Activated CD4-positive, alpha-beta T cell treated with anti-CD3 and anti-CD28 coated beads, Interleukin-2, Interleukin-6, amounts not matched to agents 100 ng/mL and 50 ng/mL, durations not matched to agents 16 hours and 8 hours (primary cell): Measurements from ENCODE around the gene KIF26B.
A peak's percentile ranks its signal among the peaks of the same experiment; 100 is the strongest.

Experiments used
- DNase-seq: peaks from one replicate; pipeline ENCODE4 v3.0.0-alpha.2; 2020

Gene KIF26B

GRCh38 chr1:245606157-245606725 lies 451.5 kb downstream of the KIF26B start:
- DNase-seq: no peak

GRCh38 chr1:245608271-245608670 lies 453.5 kb downstream of the KIF26B start:
- no peak for DNase-seq

GRCh38 chr1:245609354-245610150 lies 454.8 kb downstream of the KIF26B start:
- no peak for DNase-seq

GRCh38 chr1:245611251-245611650 lies 456.5 kb downstream of the KIF26B start:
- no peak for DNase-seq

GRCh38 chr1:245614476-245614875 lies 459.7 kb downstream of the KIF26B start:
- DNase-seq: no peak

DNA sequence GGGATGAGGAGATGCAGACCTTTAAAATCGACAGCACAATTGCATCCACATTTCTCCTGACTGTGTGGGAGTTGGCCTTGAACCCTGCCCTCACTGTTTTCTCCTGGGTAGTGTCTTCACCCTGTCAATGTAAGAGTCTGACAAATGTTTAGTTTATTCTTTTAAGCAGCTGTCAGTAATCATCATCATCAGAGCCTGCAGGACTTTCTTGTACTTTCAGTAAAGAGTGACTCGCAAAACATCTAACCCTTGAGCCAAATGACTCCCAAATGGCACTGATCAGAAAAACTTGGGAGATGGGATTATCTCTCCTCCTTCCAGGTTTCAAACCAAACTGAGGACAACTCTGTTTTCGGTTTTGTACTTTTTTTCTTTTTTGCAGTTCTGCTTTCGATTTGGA lies 460.2 kb downstream of the KIF26B start:
- DNase-seq: no peak

DNA sequence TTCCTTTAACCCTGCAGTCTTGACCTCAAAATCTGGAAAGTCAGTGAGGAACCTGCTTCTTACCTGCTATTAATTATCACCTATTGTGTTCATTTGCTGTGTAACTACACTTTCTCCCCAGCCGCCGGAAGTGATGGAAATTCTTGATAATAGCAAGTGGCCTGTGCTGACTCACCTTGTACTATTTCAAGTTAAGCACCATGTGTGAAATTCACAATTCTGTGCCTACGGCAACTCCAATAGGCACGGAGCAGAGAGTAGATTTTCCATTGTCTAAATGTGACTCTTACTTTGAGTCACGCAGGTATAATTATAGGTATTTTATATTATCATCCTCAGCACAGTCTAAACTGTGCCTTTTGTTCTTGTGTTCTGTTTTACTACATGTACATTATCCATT lies 466.8 kb downstream of the KIF26B start:
- DNase-seq: peak; percentile 1

- no peak for DNase-seq
These were observed 467.7 kb downstream of the KIF26B start for GRCh38 chr1:245622332-245623014.

- no peak for DNase-seq
These were observed 486.6 kb downstream of the KIF26B start for GRCh38 chr1:245641384-245641783.

DNA sequence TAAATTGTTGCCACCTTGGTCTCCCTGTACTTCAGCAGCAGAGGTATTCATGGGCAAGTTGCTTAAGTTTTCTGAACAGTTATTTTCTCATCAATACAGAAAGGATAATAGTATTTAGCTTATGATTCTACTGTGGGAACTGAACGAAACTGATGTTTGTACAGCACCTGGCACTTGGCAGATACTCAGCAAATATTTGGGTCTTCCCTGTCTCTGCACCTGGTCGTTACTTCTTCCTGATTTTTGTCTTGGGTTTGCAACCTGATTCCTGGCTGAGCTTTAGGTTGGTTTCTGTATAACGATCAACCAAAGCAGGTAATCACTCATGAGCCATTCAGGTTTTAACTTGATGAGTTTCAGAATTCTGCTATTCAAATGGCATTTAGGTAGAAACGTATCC lies 490.6 kb downstream of the KIF26B start:
- DNase-seq: no peak

GRCh38 chr1:245645894-245646293 lies 491.1 kb downstream of the KIF26B start:
- DNase-seq: no peak

- no peak for DNase-seq
These were observed 494.2 kb downstream of the KIF26B start for GRCh38 chr1:245648749-245649522.

DNA sequence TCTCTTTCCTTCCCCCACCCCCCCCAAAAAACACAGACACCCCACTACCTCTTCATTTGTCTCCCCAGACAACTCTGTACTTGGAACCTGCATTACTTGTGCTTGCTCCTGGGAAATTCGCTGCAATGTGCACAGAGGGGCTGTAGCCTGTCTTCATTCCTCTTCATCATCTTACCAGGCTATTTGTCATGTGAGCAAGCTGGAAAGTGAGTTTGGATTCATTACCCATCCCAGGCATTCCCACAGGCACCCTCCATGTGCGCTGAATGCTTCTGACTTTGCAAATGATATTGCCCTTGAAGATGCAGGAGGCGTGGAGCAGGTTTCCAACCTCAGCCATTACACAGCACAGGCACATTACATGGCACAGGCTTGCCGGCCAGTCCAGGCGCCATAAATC lies 494.9 kb downstream of the KIF26B start:
- no peak for DNase-seq

DNA sequence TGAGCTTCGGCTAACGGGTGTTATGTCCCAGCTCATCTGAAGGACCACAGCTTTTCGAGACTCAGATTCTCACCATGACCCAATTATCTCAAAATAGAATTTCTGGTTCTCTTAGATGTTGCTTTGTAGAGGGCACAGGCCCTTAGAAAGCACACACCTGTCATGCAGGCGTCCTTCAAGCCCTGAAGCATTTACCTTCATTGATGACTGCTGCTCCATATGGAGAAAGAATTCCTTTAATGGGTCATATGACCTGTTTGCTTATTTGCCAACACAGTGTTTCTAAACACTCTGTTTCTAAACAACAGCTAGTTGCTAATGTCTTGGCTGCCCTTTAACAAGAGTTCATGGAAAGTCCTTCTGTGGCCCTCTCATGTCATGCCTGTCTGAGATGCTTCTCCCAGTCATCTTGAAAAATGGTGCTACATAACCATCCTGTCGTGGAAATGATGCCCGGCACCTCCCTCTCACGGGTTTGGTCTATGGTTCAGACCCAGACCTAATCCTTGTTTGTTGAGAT lies 495.7 kb downstream of the KIF26B start:
- DNase-seq: no peak

DNA sequence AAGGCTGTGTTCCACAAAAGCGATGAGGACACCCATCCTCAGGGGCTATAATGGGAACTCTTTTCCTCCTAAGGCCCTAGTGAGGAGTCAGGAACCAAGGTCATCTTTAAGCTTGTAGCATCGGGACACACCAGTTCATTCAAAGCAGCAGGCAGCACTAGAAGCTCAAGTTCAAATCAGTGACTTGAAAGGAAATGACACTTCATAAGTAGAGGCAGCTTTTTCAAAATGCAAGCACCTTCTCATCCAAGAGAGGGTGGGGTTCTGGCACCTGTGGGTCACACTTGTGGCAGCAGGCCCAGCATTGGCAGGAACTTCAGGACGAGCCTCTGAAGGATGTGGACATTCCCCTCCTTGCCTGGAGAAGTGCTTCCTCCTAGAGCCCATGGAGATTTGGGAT lies 496.3 kb downstream of the KIF26B start:
- DNase-seq: no peak

GRCh38 chr1:245652116-245652515 lies 497.3 kb downstream of the KIF26B start:
- no peak for DNase-seq

DNA sequence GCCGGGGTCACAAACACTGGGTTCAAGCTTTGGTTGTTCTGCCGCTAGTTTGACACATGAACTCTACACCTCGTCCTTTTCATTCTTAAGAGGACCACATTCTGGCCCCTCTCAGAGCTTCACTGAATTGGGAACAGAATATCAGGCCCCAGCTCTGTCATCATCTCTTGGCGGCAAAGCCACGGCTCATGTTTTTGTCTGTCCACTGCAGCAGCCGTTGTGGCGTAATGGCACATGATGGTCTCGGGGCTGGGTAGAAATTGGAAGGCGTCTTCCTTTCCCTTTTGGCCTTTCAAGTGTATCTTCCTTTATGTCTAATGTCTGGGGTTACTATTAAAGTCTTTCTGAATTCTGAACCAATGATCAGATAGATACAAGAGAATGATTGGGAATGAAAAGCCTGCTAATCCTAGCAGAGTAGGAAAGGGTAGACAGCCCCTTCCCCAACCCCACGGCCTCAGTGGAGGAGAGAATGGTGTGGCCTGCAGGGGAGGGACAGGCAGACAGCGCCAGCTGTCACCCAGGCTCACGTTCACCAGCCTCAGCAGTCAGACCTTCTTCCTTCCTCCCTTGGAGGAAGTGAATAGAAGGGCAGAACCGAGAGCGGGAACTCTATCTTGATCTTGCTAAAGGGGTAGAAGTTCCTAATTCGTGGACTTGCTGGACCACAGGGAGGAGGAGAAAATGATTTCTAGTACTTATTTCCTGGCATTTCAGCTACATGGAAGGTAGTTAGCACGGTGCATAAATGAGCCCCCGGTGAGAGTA lies 498.1 kb downstream of the KIF26B start:
- DNase-seq: no peak

GRCh38 chr1:245654460-245655050 lies 499.8 kb downstream of the KIF26B start:
- DNase-seq: no peak

DNA sequence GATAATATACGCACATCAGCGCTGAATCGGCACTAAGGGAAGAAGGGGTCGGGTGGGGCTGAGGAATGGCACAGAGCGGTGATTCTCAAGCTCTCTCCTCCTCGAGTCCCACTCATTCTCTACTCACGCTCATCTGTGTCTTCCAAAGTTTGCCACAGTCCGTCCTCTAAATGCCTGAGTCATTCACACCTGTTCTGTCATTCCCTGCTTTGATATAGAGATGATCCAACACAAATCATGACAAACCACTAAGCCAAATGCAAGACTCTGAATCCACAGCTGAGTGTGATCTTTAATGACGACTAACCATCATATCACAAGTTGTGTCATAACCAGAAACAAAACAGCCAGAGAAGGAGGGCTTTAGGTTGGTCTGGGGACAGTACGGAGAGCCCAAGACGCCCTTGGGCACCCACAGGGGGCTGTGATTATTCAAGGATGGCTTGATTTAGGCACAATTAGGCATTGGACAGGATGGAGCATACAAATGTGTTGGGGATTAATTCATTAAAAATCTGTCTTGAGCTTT lies 501.5 kb downstream of the KIF26B start:
- DNase-seq: no peak

DNA sequence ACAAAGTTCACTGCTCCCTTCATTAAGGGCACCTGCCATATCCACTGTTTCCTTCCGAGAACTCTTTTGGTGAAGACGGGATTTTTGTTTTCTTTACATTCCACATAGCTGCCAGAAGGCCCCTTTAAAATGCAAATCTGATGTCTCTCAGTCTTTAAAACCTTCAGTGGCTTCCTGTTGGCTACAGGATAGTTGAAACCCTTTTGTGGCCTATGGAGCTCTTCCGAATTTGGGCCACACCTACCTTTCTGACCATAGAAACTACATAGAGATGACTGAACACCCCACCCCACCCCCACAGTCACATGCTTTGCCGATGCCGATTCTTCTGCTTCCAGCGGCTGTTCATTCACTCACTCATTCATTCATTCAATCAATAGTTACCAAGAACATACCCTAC lies 502.6 kb downstream of the KIF26B start:
- no peak for DNase-seq

DNA sequence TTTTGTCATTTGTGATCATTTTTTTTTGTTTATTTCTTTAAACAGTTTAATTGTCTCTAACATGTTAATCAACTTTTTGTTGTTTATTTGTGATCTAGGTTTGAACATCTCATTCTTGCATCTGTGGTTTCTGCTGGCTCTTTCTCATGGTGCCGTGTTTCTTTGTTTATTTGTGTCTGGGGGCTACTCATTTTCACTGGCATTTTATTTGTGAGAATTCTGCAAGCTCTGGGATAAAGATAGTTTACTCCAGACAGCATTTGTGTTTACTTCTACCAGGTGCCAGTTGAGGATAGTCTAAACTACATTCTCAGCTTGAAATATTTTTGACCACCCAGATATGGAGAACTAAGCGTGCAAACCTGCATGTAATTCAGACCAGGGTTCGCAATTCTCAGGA lies 508.6 kb downstream of the KIF26B start:
- DNase-seq: no peak

- DNase-seq: no peak
These were observed 509.1 kb downstream of the KIF26B start for GRCh38 chr1:245663841-245664240.
